ENCODE data around the gene ALPK3.

ALPK3 gene

GRCh38 chr15:84826369-84826823 lies 9.2 kb downstream of the ALPK3 start:
- DNase-seq = no peak

GRCh38 chr15:84827246-84827645 lies 10.1 kb downstream of the ALPK3 start:
- DNase-seq = no peak

DNA sequence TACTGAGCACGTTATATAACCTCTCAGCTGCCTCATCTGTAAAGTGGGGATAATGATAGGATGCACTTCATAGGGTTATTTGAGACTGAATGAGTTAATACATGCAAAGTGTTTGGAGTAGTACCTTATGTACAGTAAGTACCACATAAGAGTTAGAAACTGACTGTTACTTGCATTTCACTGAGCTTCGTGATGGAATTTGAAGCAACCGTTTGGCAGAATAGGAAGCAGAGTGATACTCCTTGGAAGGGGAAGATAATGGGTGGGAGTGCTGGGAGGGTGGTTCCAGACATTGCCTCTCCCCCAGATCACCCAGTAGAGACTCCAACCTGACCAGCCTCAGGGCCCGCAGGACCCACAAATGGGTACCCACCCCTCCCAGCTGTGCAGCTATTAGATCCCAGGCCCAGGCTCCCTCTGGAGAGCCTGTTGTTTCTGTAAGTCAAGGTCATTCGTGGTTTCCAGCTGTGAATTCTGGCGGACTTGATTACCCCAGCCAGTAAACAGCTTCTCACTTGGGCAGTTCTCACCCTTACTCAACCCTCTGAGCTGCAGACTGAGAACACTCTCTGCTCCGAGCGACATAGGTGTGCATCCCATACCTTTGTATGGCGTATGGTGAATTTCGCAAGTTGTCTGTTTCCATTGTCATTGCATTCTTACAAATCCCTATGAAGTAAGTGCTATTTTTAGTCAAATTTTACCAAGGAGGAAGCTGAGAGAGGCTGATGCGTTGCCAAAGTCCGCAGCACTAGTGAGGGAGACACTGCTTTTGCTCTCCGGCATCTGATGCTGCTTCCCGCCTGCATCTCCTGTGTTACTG lies 11.1 kb downstream of the ALPK3 start:
- no peak for DNase-seq

GRCh38 chr15:84829428-84829827 lies 12.3 kb downstream of the ALPK3 start:
- no peak for DNase-seq

DNA sequence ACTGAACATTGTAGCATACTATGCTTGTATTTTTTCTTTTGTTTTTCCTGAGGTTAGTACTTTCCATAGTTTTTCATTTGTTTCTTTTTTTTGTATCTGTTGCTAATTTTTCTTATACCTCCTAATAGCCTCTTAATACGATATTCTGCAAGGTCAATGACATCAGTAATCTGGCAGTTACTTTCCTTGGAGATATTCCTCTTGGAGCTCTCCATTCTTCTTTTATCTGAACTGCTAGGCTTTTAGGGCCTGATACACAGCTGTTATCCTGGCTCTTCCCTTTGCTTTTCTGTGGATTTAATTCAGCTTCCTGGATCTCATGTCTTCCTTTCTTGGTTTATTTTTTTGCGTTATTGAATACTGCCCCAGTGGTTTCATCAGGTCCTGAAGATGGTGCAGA lies 12.9 kb downstream of the ALPK3 start:
- no peak for DNase-seq

DNA sequence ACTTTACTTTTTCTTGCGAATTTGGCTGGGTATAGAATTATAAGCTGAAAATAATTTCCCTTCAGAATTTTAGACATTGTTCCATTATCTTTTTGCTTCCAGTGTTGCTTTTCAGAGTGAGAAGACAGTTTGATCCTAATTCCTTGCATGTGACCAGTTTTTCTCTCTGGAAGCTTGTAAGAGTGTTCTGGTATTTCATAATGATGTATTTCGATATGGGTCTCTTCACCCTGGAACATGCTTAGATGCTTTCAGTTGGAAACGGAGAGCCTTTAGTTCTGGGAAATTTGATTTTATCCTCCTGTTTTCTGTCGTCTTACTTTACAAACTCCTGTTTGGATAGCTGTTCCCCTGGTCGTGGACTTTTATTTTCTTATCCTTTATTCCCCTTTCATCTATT lies 13.9 kb downstream of the ALPK3 start:
- no peak for DNase-seq

DNA sequence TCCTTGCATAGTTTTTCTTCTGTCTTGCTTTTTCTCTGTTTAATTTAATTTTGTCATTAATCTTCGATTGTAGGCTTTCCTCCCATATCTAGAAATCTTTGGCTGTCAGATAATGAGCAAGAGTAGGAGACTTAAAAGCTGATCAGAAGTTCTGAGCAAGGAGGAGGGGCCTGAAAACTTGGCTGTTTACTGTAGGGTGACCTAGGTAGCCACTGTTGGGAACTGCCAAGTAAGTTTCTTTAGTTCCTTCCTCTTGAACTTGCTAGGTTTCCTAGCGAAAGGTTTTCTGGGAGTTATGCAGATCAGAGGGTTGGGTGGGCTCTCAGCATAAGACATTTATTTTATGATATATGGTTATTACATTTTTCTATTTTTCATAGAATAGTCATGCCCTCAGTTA lies 14.5 kb downstream of the ALPK3 start:
- DNase-seq = no peak

- no peak for DNase-seq
Observed at GRCh38 chr15:84832448-84833040, 15.4 kb downstream of the ALPK3 start.

DNA sequence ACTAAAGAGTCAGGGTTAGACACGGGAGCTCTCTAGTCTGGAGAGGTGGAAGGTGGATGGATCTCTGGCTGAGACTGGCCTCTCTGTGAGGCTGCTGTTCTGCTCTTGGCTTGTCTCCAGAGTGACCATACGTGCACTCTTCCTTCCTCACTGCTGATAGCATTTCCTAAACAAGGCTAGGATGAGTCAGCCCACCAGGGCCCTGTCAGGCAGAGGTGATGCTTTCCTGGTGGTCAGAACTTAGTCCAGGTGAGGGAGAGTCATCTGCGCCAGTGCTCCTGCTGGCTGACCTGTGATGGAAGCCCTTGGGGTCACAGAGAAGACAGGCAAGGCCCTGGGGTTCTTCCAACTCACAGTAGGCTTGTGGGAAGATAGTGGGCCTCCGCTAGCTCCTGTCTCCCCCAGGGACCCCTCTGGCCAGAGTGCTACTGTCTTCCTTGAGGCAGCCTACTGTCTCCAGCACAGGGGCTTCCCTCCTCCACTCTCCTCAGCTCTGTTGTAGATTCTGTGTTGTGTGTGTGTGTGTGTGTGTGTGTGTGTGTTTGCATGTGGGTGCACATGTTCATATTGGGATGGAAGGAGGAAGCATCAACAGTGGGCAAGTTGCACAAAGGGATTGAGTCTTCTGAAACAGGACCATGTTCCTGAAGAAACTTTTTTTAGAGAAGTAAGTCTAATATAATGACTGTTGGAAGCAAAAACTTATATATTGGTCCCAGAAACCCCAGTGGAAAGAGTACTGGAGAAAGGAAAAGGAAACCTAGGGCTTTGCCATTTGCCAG lies 16.5 kb downstream of the ALPK3 start:
- no peak for DNase-seq

- DNase-seq = no peak
Observed at GRCh38 chr15:84834229-84834955, 17.2 kb downstream of the ALPK3 start.

DNA sequence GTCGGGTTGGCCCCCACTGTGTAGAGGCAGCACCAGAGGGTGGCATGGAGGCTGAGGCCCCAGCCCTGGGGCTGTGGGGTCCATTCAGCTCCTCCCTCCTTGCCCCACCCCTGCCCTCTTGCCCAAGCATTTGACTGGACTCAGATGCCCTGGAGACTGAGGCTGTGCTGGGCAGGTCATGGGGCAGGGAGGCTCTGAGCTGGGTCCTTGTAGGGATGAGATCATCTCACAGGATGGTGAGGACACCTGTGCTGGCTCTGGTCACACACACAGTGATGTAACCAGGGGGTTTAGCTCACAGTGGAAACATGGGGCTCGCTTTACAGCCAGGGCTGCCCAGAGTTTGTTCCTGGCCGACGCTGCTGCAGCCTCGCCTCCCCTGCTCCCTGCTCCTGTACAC lies 17.8 kb downstream of the ALPK3 start:
- DNase-seq = no peak

DNA sequence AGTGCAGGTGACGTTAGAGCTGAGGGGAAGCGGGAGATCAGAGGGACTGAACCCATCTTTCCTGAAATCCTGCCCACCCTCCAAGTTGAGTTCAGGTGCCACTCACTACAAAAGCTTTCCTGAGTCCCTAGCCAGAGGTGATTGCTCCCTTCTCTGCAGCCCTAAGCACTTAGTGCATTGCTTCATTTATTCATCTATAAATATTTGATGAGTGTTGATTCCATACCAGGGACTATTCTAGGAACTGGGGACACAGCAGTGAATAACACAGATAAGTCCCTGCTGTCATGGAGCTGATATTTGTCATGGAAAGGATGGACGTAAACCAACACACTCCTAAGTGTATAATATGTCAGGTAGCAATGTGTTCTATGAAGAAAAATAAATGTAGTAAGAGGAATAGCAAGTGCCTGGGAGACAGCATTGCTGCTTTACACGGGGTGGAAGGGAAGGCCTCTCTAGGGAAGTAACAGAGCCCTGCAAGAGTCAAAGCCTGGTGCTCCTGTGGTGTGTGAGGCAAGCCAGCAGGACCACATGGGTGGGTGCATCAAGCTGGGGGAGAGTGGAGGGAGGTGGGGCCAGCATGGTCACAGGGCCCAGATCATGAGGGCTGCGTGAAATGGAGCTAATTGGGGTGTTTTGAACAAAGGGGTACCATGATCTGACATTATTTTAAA lies 18.6 kb downstream of the ALPK3 start:
- DNase-seq = no peak

DNA sequence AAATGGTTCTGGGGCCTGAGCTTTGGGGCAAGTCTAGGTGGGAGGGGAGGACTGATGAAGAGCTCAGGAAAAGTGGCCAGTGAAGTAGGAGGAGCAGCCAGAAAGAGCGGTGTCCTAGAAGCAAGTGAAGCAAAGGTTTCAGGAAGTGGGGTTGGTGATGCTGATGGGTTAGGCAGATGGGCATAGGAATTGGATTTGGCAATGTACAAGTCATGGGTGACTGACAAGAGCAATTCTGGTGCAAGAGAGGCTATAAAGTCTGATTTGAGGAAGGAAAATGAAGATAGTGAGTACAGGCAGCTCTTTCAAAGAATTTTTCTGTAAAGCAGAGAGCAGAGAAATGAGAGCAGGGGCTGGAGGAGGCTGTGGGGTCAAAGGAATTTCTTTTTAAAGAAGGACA lies 19.7 kb downstream of the ALPK3 start:
- no peak for DNase-seq

- DNase-seq = no peak
Observed at GRCh38 chr15:84839714-84840113, 22.6 kb downstream of the ALPK3 start.

GRCh38 chr15:84840255-84840654 lies 23.1 kb downstream of the ALPK3 start:
- no peak for DNase-seq

DNA sequence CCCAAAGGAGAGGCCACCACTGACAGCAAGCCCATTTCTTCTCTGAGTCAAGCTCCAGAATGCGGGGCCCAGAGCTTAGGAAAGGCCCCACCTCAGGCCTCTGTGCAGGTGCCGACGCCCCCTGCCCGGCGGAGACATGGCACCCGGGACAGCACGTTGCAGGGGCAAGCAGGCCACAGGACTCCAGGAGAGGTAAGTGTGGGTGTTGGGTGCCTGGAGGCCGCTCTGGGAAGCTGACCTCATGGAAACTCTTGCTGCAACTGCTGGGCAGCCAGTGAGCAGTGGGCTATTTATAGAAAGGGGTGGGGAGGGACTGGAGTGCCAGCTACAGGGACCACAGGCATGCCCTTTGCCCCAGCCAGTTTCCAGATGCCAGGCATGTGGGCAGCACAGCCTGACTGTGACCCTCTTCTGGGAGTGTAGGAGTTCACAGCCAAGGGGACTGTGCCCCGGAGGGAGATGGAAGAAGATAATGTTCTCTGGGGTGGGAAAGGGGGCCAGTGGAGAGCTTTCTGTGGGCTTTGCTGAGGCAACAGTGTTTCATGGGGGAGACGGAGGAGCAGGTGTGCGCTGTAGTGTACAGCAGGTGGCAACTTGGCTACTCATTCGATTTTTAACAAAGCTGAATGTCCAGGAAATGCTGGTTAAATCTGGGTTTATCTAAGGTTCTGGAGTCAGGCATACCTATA lies 23.7 kb downstream of the ALPK3 start:
- no peak for DNase-seq

DNA sequence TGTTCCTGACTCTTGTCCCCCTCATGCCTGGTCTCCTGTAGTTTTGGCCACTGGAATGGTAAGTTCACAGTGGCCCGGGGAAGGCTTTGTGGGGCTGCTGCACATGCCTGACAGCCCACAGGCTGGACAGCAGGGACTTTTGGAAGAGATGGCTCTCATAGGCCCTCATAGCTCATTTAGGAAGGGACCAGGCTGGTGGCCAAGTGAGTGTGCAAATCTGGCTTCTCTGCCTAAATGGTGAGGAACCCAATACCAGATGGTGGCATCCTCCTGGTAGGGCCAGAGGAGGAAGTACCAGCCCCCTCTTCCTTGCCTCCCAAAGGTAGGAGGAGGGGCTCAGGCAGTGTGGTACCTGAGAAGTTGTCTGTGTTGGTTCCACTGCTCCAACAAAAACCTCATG lies 25.6 kb downstream of the ALPK3 start:
- DNase-seq = no peak

DNA sequence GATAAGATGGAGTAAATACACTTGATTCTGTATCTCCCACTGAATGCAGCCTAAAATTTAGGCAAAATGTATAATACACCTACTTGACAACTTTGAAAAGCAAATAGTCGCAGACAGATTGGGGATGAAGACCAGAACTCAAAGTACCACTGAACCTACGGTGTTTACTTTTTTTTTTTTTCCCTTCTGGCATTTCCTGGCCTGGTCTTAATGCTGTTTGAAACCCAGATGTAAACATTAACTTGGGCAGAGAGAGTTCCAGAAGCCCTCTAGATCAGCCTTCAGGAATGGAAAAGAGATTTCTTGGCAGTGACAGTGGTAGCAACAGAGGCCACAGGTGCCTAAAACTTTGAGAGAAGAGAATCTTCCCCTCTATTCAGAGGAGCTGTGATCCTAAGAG lies 27.8 kb downstream of the ALPK3 start:
- no peak for DNase-seq

DNA sequence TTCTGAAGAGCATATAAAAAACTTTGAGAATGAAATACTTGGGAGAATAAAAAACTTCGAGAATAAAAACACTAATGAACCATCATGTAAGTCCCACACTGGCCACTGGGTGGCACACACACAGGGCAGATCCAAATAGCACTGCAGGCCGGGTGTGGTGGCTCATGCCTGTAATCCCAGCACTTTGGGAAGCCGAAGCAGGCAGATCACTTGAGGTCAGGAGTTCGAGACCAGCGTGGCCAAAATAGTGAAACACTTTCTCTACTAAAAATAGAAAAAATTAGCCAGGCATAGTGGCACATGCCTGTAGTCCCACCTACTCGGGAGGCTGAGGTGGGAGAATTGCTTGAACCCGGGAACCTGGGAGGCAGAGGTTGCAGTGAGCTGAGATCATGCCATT lies 28.5 kb downstream of the ALPK3 start:
- peak; percentile 37 for DNase-seq

GRCh38 chr15:84846269-84846668 lies 29.1 kb downstream of the ALPK3 start:
- DNase-seq = no peak

DNA sequence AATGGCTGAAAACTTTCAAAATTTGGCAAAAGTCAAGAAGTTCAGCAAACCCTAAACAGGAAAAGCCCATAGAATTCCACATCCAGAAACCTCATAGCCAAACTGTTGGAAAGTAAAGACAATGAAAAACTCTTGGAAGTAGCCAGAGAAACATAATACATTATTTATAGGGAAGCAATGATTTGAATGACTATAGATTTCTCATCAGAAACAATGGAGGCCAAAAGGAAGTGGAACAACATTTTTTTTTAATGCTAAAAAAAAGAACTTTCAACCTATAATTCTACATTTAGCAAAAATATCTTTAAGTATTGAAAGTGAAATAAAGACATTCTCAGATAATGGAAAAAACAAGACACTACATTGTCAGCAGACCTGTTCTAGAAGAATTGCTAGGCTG lies 30.2 kb downstream of the ALPK3 start:
- DNase-seq = no peak

DNA sequence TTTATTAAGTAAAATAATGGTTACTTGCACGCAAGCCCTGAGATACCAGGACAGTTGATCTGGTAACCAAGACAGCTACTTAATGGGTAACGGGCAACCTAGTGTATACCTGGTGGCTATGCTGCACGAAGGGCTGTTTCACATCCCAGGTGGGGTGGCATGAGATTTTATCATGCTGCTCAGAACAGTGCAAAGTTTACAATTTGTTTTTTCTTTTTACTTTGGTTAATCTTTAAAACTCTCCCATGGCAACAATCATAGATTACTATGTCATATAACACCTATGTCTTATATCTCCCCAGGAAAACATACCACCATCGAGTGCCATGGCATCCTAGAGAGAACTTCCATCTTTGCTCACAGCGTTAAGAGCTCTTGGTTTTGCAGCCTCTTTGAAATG lies 35.1 kb downstream of the ALPK3 start:
- DNase-seq = no peak
